K562 (cell line): ENCODE measurements around the gene IDI2. TPM values are rescaled to one million over a fixed set of nuclear protein-coding genes. Genes with fewer than 3 reads are reported as not detected.

ENCODE experiments used
- EZH2 ChIP-seq: IDR thresholded peaks from 2 replicates; pipeline ENCODE4 v1.6.1; 2012; ENCODE audit warnings: low read depth, mild to moderate bottlenecking, inconsistent platforms, low read length, borderline replicate concordance
- GTF2A2 ChIP-seq: IDR thresholded peaks from 2 replicates; pipeline ENCODE4 v1.6.1; 2016; ENCODE audit warnings: mild to moderate bottlenecking, missing genetic modification characterization, missing compliant biosample characterization
- NFE2L1 ChIP-seq: fragments of 450-650 bp; IDR thresholded peaks from 2 replicates; pipeline ENCODE4 v1.6.1; 2016; ENCODE audit warnings: missing genetic modification characterization, low read depth, mild to moderate bottlenecking, missing compliant biosample characterization, moderate library complexity, borderline replicate concordance
- PTBP1 ChIP-seq: fragments of 200-400 bp; formaldehyde crosslinking; IDR thresholded peaks from 2 replicates; pipeline ENCODE4 v1.6.1; 2017; ENCODE audit warnings: low read depth, low read length
- RBM25 ChIP-seq: fragments of 200-400 bp; formaldehyde crosslinking; IDR thresholded peaks from 2 replicates; pipeline ENCODE4 v1.6.1; 2018; ENCODE audit warnings: low read length, low read depth, moderate library complexity; ENCODE audit not compliant: severe bottlenecking
- SIN3B ChIP-seq: fragments of 450-650 bp; IDR thresholded peaks from 2 replicates; pipeline ENCODE4 v1.6.1; 2017; ENCODE audit warnings: low read depth, mild to moderate bottlenecking, moderate library complexity
- ZFP30 ChIP-seq: fragments of 250-450 bp; sonication (Bioruptor Pico); IDR thresholded peaks from 2 replicates; pipeline ENCODE4 v1.8.0; 2022; ENCODE audit warnings: moderate library complexity, mild to moderate bottlenecking, inconsistent platforms, borderline replicate concordance
- ZNF184 ChIP-seq: sonication (generic); formaldehyde crosslinking; IDR thresholded peaks from 2 replicates; pipeline ENCODE4 v1.5.0; 2020; ENCODE audit warnings: missing genetic modification reagents
- ZNF274 ChIP-seq: IDR thresholded peaks from 2 replicates; pipeline ENCODE4 v1.6.1; 2011; ENCODE audit warnings: low read depth, mild to moderate bottlenecking, low read length, moderate library complexity, borderline replicate concordance
- polyA plus RNA-seq, 8 experiments: library from polyadenylated mRNA; depleted of rRNA in 4 of 8; stranded (reverse) in 5 of 8; unstranded in 3 of 8; fragments of >200 nt; fragmentation: Nextera tagmentation in 2 of 8; fragmentation: Illumina TruSeq in 1 of 8; extraction: Ambion mirVana in 2 of 8; extraction: Trizol in 1 of 8; gene quantifications; 2 replicates each; pipeline versions ENCODE4 v1.2.1 to v1.2.3, GENCODE V29; 2011 to 2014; ENCODE audit warnings: inconsistent platforms in 1 of 8, missing spikeins in 1 of 8
- total RNA-seq, 7 experiments: library from RNA; depleted of rRNA in 6 of 7; stranded (reverse); fragments of >200 nt in 6 of 7; fragmentation: Illumina TruSeq in 2 of 7; extraction: Trizol in 2 of 7; gene quantifications; 2 replicates each; pipeline versions ENCODE4 v1.2.1 to v1.2.3, GENCODE V29; 2011 to 2021; ENCODE audit warnings: low replicate concordance in 1 of 7
- TF ChIP-seq, protein P1 (sequence below), 2 experiments: fragments of 150-350 bp in 1 of 2; IDR thresholded peaks; 2 replicates each; pipeline ENCODE4 v1.6.1; 2012 to 2016; ENCODE audit warnings: low read depth in 2 of 2, low read length in 2 of 2, mild to moderate bottlenecking in 1 of 2, moderate library complexity in 1 of 2
- TF ChIP-seq, protein P2 (sequence below), 3 experiments: fragments of 200-800 bp in 1 of 3; fragments of 250-450 bp in 1 of 3; fragments of 450-650 bp in 1 of 3; sonication (Bioruptor Pico) in 1 of 3; sonication (Bioruptor generic) in 1 of 3; formaldehyde crosslinking in 1 of 3; IDR thresholded peaks; 2 replicates each; pipeline versions ENCODE4 v1.6.1 to v1.8.0; 2016 to 2022; ENCODE audit warnings: mild to moderate bottlenecking in 2 of 3, missing genetic modification characterization in 2 of 3, missing compliant biosample characterization in 1 of 3, moderate library complexity in 1 of 3
- TF ChIP-seq, protein P3 (sequence below): IDR thresholded peaks from 3 replicates; pipeline ENCODE4 v1.6.1; 2011; ENCODE audit warnings: borderline replicate concordance, mild to moderate bottlenecking, moderate library complexity; ENCODE audit not compliant: insufficient read length; ENCODE audit errors: extremely low read depth
- TF ChIP-seq, protein P4 (sequence below): sonication (generic); formaldehyde crosslinking; IDR thresholded peaks from 2 replicates; pipeline ENCODE4 v1.8.1; 2022; ENCODE audit warnings: missing genetic modification reagents

IDI2 gene
- total and polyA plus RNA-seq, 9 of the 15 experiments (the other 6 are each of a cell fraction or from before 2014, with no cell fraction given), result not detected

GRCh38 chr10:1056326-1057105 is 30.9 kb upstream of the IDI2 start, which contains the start of gene WDR37 (continued):
- TF ChIP-seq, protein P1, sequence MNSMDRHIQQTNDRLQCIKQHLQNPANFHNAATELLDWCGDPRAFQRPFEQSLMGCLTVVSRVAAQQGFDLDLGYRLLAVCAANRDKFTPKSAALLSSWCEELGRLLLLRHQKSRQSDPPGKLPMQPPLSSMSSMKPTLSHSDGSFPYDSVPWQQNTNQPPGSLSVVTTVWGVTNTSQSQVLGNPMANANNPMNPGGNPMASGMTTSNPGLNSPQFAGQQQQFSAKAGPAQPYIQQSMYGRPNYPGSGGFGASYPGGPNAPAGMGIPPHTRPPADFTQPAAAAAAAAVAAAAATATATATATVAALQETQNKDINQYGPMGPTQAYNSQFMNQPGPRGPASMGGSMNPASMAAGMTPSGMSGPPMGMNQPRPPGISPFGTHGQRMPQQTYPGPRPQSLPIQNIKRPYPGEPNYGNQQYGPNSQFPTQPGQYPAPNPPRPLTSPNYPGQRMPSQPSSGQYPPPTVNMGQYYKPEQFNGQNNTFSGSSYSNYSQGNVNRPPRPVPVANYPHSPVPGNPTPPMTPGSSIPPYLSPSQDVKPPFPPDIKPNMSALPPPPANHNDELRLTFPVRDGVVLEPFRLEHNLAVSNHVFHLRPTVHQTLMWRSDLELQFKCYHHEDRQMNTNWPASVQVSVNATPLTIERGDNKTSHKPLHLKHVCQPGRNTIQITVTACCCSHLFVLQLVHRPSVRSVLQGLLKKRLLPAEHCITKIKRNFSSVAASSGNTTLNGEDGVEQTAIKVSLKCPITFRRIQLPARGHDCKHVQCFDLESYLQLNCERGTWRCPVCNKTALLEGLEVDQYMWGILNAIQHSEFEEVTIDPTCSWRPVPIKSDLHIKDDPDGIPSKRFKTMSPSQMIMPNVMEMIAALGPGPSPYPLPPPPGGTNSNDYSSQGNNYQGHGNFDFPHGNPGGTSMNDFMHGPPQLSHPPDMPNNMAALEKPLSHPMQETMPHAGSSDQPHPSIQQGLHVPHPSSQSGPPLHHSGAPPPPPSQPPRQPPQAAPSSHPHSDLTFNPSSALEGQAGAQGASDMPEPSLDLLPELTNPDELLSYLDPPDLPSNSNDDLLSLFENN (IDR thresholded peaks at IDR 0.05; ENCODE audit: low read depth in 2 of 2, low read length in 2 of 2), result no peak
- TF ChIP-seq, protein P2, sequence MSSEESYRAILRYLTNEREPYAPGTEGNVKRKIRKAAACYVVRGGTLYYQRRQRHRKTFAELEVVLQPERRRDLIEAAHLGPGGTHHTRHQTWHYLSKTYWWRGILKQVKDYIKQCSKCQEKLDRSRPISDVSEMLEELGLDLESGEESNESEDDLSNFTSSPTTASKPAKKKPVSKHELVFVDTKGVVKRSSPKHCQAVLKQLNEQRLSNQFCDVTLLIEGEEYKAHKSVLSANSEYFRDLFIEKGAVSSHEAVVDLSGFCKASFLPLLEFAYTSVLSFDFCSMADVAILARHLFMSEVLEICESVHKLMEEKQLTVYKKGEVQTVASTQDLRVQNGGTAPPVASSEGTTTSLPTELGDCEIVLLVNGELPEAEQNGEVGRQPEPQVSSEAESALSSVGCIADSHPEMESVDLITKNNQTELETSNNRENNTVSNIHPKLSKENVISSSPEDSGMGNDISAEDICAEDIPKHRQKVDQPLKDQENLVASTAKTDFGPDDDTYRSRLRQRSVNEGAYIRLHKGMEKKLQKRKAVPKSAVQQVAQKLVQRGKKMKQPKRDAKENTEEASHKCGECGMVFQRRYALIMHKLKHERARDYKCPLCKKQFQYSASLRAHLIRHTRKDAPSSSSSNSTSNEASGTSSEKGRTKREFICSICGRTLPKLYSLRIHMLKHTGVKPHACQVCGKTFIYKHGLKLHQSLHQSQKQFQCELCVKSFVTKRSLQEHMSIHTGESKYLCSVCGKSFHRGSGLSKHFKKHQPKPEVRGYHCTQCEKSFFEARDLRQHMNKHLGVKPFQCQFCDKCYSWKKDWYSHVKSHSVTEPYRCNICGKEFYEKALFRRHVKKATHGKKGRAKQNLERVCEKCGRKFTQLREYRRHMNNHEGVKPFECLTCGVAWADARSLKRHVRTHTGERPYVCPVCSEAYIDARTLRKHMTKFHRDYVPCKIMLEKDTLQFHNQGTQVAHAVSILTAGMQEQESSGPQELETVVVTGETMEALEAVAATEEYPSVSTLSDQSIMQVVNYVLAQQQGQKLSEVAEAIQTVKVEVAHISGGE (CRISPR knock-in tag; IDR thresholded peaks at IDR 0.05), result peak; percentile 68 to 96 (median 82); a peak in 5 of 6 replicates
- TF ChIP-seq NFE2L1 (tag), result no peak
- TF ChIP-seq SIN3B, result peak; percentile 71
- TF ChIP-seq EZH2, result no peak
- TF ChIP-seq GTF2A2 (tag), result no peak
- TF ChIP-seq, protein P3, sequence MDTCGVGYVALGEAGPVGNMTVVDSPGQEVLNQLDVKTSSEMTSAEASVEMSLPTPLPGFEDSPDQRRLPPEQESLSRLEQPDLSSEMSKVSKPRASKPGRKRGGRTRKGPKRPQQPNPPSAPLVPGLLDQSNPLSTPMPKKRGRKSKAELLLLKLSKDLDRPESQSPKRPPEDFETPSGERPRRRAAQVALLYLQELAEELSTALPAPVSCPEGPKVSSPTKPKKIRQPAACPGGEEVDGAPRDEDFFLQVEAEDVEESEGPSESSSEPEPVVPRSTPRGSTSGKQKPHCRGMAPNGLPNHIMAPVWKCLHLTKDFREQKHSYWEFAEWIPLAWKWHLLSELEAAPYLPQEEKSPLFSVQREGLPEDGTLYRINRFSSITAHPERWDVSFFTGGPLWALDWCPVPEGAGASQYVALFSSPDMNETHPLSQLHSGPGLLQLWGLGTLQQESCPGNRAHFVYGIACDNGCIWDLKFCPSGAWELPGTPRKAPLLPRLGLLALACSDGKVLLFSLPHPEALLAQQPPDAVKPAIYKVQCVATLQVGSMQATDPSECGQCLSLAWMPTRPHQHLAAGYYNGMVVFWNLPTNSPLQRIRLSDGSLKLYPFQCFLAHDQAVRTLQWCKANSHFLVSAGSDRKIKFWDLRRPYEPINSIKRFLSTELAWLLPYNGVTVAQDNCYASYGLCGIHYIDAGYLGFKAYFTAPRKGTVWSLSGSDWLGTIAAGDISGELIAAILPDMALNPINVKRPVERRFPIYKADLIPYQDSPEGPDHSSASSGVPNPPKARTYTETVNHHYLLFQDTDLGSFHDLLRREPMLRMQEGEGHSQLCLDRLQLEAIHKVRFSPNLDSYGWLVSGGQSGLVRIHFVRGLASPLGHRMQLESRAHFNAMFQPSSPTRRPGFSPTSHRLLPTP, result no peak
- TF ChIP-seq PTBP1, result no peak
- TF ChIP-seq RBM25, result no peak
- TF ChIP-seq, protein P4, sequence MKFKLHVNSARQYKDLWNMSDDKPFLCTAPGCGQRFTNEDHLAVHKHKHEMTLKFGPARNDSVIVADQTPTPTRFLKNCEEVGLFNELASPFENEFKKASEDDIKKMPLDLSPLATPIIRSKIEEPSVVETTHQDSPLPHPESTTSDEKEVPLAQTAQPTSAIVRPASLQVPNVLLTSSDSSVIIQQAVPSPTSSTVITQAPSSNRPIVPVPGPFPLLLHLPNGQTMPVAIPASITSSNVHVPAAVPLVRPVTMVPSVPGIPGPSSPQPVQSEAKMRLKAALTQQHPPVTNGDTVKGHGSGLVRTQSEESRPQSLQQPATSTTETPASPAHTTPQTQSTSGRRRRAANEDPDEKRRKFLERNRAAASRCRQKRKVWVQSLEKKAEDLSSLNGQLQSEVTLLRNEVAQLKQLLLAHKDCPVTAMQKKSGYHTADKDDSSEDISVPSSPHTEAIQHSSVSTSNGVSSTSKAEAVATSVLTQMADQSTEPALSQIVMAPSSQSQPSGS (CRISPR knock-in tag), result no peak
- no peak for TF ChIP-seq ZNF184 (CRISPR knock-in tag)
- TF ChIP-seq ZFP30 (CRISPR knock-in tag), result no peak
- no peak for TF ChIP-seq ZNF274
